H9 (cell line): ENCODE results near the gene ARL13B. TPM values are rescaled to one million over a fixed set of nuclear protein-coding genes. Genes with fewer than 3 reads are reported as not detected.

Source experiments
- DNase-seq: peaks from one replicate; pipeline ENCODE4 v3.0.0-alpha.2; 2017
- H2AFZ ChIP-seq: one replicate; pipeline ENCODE4 v1.6.1; 2013; ENCODE audit warnings: mild to moderate bottlenecking, low read length, control low read depth, moderate library complexity
- H2AK5ac ChIP-seq: 2 replicates; pipeline ENCODE4 v1.6.1; 2013; ENCODE audit warnings: low read length, control low read depth, mixed read lengths; ENCODE audit not compliant: insufficient read length
- H2BK120ac ChIP-seq: one replicate; pipeline ENCODE4 v1.6.1; 2013; ENCODE audit warnings: low read depth, mild to moderate bottlenecking, low read length, control low read depth, inconsistent platforms; ENCODE audit not compliant: poor library complexity, severe bottlenecking
- H2BK12ac ChIP-seq: 2 replicates; pipeline ENCODE4 v1.6.1; 2013; ENCODE audit warnings: low read length, control low read depth, mixed read lengths, low read depth; ENCODE audit not compliant: insufficient read length
- H2BK15ac ChIP-seq: 2 replicates; pipeline ENCODE4 v1.6.1; 2013; ENCODE audit warnings: low read depth, low read length, control low read depth
- H2BK20ac ChIP-seq: one replicate; pipeline ENCODE4 v1.6.1; 2013; ENCODE audit warnings: low read depth, mild to moderate bottlenecking, low read length, control low read depth, inconsistent platforms; ENCODE audit not compliant: poor library complexity, severe bottlenecking
- H2BK5ac ChIP-seq: 2 replicates; pipeline ENCODE4 v1.6.1; 2013; ENCODE audit warnings: low read length, control low read depth, mixed read lengths; ENCODE audit not compliant: insufficient read length
- H3K14ac ChIP-seq: 2 replicates; pipeline ENCODE4 v1.6.1; 2013; ENCODE audit warnings: low read length, control low read depth; ENCODE audit not compliant: insufficient read depth
- H3K18ac ChIP-seq: 2 replicates; pipeline ENCODE4 v1.6.1; 2013; ENCODE audit warnings: low read depth, mild to moderate bottlenecking, mixed read lengths, low read length, control low read depth; ENCODE audit not compliant: insufficient read length
- H3K23ac ChIP-seq: 2 replicates; pipeline ENCODE4 v1.6.1; 2013; ENCODE audit warnings: low read length, control low read depth, mixed read lengths, low read depth; ENCODE audit not compliant: insufficient read length
- H3K23me2 ChIP-seq: 2 replicates; pipeline ENCODE4 v1.6.1; 2013; ENCODE audit warnings: low read depth, mild to moderate bottlenecking, mixed read lengths, low read length, control low read depth; ENCODE audit not compliant: insufficient read length, poor library complexity, severe bottlenecking
- H3K27ac ChIP-seq: 2 replicates; pipeline ENCODE4 v1.5.1; 2013; ENCODE audit warnings: low read length, control low read depth, mixed read lengths, low read depth; ENCODE audit not compliant: insufficient read length
- H3K27me3 ChIP-seq: 2 replicates; pipeline ENCODE4 v1.6.1; 2013; ENCODE audit warnings: low read length, control low read depth, inconsistent platforms; ENCODE audit not compliant: insufficient read depth
- H3K4ac ChIP-seq: 2 replicates; pipeline ENCODE4 v1.6.1; 2013; ENCODE audit warnings: low read depth, mild to moderate bottlenecking, control low read depth, inconsistent platforms, low read length, moderate library complexity
- H3K4me1 ChIP-seq: 2 replicates; pipeline ENCODE4 v1.6.1; 2013; ENCODE audit warnings: low read length, control low read depth, inconsistent platforms; ENCODE audit not compliant: insufficient read depth
- H3K4me2 ChIP-seq: 2 replicates; pipeline ENCODE4 v1.6.1; 2013; ENCODE audit warnings: low read length, control low read depth, mixed read lengths; ENCODE audit not compliant: insufficient read length, insufficient read depth
- H3K56ac ChIP-seq: 2 replicates; pipeline ENCODE4 v1.6.1; 2013; ENCODE audit warnings: low read depth, mild to moderate bottlenecking, mixed read lengths, low read length, control low read depth; ENCODE audit not compliant: insufficient read length
- H3K79me1 ChIP-seq: 2 replicates; pipeline ENCODE4 v1.6.1; 2013; ENCODE audit warnings: low read depth, mild to moderate bottlenecking, moderate library complexity, low read length, control low read depth, inconsistent platforms; ENCODE audit not compliant: insufficient read depth, poor library complexity, severe bottlenecking
- H3K79me2 ChIP-seq: 2 replicates; pipeline ENCODE4 v1.6.1; 2013; ENCODE audit warnings: low read length, control low read depth, inconsistent platforms; ENCODE audit not compliant: insufficient read depth
- H3K9ac ChIP-seq: 2 replicates; pipeline ENCODE4 v1.6.1; 2013; ENCODE audit warnings: low read length, control low read depth, mixed read lengths; ENCODE audit not compliant: insufficient read length; ENCODE audit errors: extremely low read depth
- H3K9me3 ChIP-seq: one replicate; pipeline ENCODE4 v1.6.1; 2013; ENCODE audit warnings: low read depth, low read length, inconsistent platforms; ENCODE audit not compliant: control insufficient read depth
- H3T11ph ChIP-seq: one replicate; pipeline ENCODE4 v1.6.1; 2013; ENCODE audit warnings: mild to moderate bottlenecking, low read length, control low read depth, inconsistent platforms
- H4K20me1 ChIP-seq: one replicate; pipeline ENCODE4 v1.6.1; 2013; ENCODE audit not compliant: control insufficient read depth, insufficient read length, insufficient read depth
- H4K5ac ChIP-seq: 2 replicates; pipeline ENCODE4 v1.6.1; 2013; ENCODE audit warnings: low read depth, mild to moderate bottlenecking, mixed read lengths, low read length, control low read depth; ENCODE audit not compliant: insufficient read length
- H4K8ac ChIP-seq: replicated peaks from 2 replicates; pipeline ENCODE4 v1.6.1; 2013; ENCODE audit warnings: low read length, control low read depth, mixed read lengths, low read depth; ENCODE audit not compliant: insufficient read length
- H4K91ac ChIP-seq: 2 replicates; pipeline ENCODE4 v1.6.1; 2013; ENCODE audit warnings: low read depth, mild to moderate bottlenecking, moderate library complexity, mixed read lengths, low read length, control low read depth; ENCODE audit not compliant: insufficient read length
- H3K27ac Mint-ChIP-seq, 3 experiments: 2 replicates in 2 of 3; 3 replicates in 1 of 3; pipeline ENCODE4 v1.8.0; 2020 to 2021; ENCODE audit warnings: mixed read lengths in 3 of 3, mild to moderate bottlenecking in 1 of 3, moderate library complexity in 1 of 3
- H3K27me3 Mint-ChIP-seq: 2 replicates; pipeline ENCODE4 v1.8.0; 2021; ENCODE audit warnings: low read depth, mild to moderate bottlenecking, moderate library complexity, mixed read lengths
- H3K36me3 Mint-ChIP-seq, 3 experiments: 2 replicates in 2 of 3; 3 replicates in 1 of 3; pipeline ENCODE4 v1.8.0; 2020 to 2021; ENCODE audit warnings: low read depth in 3 of 3, mixed read lengths in 3 of 3; ENCODE audit not compliant: insufficient read depth in 1 of 3
- H3K4me1 Mint-ChIP-seq, 2 experiments: 2 replicates each; pipeline ENCODE4 v1.8.0; 2020; ENCODE audit warnings: mixed read lengths in 2 of 2
- H3K4me3 Mint-ChIP-seq, 2 experiments: 2 replicates in 1 of 2; 3 replicates in 1 of 2; pipeline ENCODE4 v1.8.0; 2020 to 2021; ENCODE audit warnings: mild to moderate bottlenecking in 2 of 2, mixed read lengths in 2 of 2, moderate library complexity in 1 of 2
- H3K9me3 Mint-ChIP-seq, 2 experiments: 2 replicates in 1 of 2; 3 replicates in 1 of 2; pipeline ENCODE4 v1.8.0; 2020; ENCODE audit warnings: mild to moderate bottlenecking in 2 of 2, mixed read lengths in 2 of 2, moderate library complexity in 1 of 2
- WGBS: extraction: QIAGEN DNeasy Blood & Tissue Kit; methylation state at CpG from one replicate; pipeline ENCODE4 v1.1.7; 2013; ENCODE audit warnings: missing lambda C conversion rate, low lambda C conversion rate, mixed read lengths; ENCODE audit not compliant: insufficient read length; ENCODE audit errors: extremely low coverage; 5-methylcytosine and 5-hydroxymethylcytosine counted together
- total RNA-seq: library from RNA; stranded (reverse); gene quantifications from 2 replicates; pipeline ENCODE4 v1.2.1, GENCODE V29; 2021
- TF ChIP-seq, protein P1 (sequence below): fragments of 200-600 bp; sonication (generic); conservative IDR thresholded peaks from 3 replicates; pipeline ENCODE4 v1.8.0; 2021; ENCODE audit warnings: antibody characterized with exemption, mild to moderate bottlenecking

ARL13B gene
- total RNA-seq, 1 experiment from 2014 or later = 7.9 TPM

DNA sequence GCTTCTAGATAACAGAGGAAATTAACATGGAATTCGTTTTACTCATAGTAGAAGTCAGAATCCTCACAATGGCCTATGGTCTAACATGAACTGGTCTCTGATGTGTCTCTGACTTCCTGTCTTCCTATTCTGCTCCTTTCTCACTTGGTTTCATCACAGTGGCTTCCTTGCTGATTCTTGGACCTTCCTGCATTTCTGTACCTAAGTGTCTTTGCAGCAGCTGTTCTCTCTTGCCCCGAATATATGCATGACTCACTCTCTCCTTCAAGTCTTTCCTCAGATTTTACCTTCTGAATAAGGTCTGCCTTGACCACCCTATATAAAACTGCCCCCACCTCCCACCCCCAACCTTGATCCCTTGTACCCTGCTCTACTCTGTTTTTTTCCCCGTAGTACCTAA lies 14.1 kb downstream of the ARL13B start:
- H3T11ph ChIP-seq = no peak overlapping the region
- no peak overlapping the region for H2AK5ac ChIP-seq
- no CpG with 5 or more reads among the region's 3 CpGs for WGBS
- H4K20me1 ChIP-seq = no peaks in the 10 kb centered on the region
- H4K91ac ChIP-seq = no peak overlapping the region
- H3K79me1 ChIP-seq = peaks cover 2% of the 10 kb centered on the region
- H2AFZ ChIP-seq = no peak overlapping the region
- no peak overlapping the region for H3K27ac ChIP-seq
- H3K9me3 ChIP-seq = no peaks in the 10 kb centered on the region
- no peak for DNase-seq
- Mint-ChIP-seq H3K27ac (no peak overlapping the region), H3K9me3 (no peaks in the 10 kb centered on the region), H3K4me3 (no peak overlapping the region), H3K27me3 (no peaks in the 10 kb centered on the region), H3K36me3 (peaks cover 0 to 8% (median 4%) of the 10 kb centered on the region in 3 experiments; a peak in 5 of 7 replicates), H3K4me1 (peaks cover 3 to 5% of the 10 kb centered on the region in 2 experiments; a peak in 3 of 4 replicates)
- no peaks in the 10 kb centered on the region for H3K27me3 ChIP-seq
- no peak overlapping the region for H4K5ac ChIP-seq
- H3K4me1 ChIP-seq = no peaks in the 10 kb centered on the region
- no peak overlapping the region for H2BK5ac ChIP-seq
- TF ChIP-seq, protein P1, sequence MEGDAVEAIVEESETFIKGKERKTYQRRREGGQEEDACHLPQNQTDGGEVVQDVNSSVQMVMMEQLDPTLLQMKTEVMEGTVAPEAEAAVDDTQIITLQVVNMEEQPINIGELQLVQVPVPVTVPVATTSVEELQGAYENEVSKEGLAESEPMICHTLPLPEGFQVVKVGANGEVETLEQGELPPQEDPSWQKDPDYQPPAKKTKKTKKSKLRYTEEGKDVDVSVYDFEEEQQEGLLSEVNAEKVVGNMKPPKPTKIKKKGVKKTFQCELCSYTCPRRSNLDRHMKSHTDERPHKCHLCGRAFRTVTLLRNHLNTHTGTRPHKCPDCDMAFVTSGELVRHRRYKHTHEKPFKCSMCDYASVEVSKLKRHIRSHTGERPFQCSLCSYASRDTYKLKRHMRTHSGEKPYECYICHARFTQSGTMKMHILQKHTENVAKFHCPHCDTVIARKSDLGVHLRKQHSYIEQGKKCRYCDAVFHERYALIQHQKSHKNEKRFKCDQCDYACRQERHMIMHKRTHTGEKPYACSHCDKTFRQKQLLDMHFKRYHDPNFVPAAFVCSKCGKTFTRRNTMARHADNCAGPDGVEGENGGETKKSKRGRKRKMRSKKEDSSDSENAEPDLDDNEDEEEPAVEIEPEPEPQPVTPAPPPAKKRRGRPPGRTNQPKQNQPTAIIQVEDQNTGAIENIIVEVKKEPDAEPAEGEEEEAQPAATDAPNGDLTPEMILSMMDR = no peak
- H3K4ac ChIP-seq = no peak overlapping the region
- H3K4me2 ChIP-seq = no peak overlapping the region
- H2BK20ac ChIP-seq = no peak overlapping the region
- H2BK15ac ChIP-seq = no peak overlapping the region
- no peaks in the 10 kb centered on the region for H3K23me2 ChIP-seq
- no peak overlapping the region for H3K9ac ChIP-seq
- no peak overlapping the region for H3K56ac ChIP-seq
- peaks cover 3% of the 10 kb centered on the region; the same call in 1 of the 2 replicates for H3K79me2 ChIP-seq
- no peak overlapping the region for H3K23ac ChIP-seq
- no peak overlapping the region for H3K18ac ChIP-seq
- H3K14ac ChIP-seq = no peak overlapping the region
- no peak overlapping the region for H4K8ac ChIP-seq
- H2BK120ac ChIP-seq = no peak overlapping the region
- H2BK12ac ChIP-seq = no peak overlapping the region
